A549 (cell line): Measurements from ENCODE around the gene DUOX1. TPM values are rescaled to one million over a fixed set of nuclear protein-coding genes. Genes with fewer than 3 reads are reported as not detected.

Experiments
- ATAC-seq, 2 experiments: fragments of 200-7000 bp in 1 of 2; fragments of >200 bp in 1 of 2; cut with Nextera tagmentation in 1 of 2; cut with Tn5 transposase in 1 of 2; 3 replicates each; pipeline versions ENCODE4 v1.8.0 to v1.9.1; 2018 to 2020; ENCODE audit warnings: mild to moderate bottlenecking in 1 of 2, moderate library complexity in 1 of 2
- CTCF ChIA-PET: fragments of 300-600 bp; sonication (Branson Sonifier 250); formaldehyde crosslinking; extraction: SDS; loops from one replicate; lab custom pipeline; 2021; ENCODE audit warnings: antibody characterized with exemption, inconsistent platforms; lab: Yijun Ruan, JAX
- POLR2A ChIA-PET: fragments of 350-600 bp; formaldehyde crosslinking; extraction: SDS; loops from one replicate; lab custom pipeline; 2021; ENCODE audit warnings: antibody characterized with exemption, inconsistent platforms; lab: Yijun Ruan, JAX
- DNase-seq, 2 experiments: peaks; one replicate each; pipeline versions ENCODE4 v3.0.0 to v3.0.0-alpha.2; 2011 to 2016; ENCODE audit warnings: low read depth in 1 of 2, low spot score in 1 of 2
- FAIRE-seq: peaks from 2 replicates; lab custom pipeline; 2011; peaks lifted over from hg19 to GRCh38; lab: Jason Lieb, UNC
- H3K27ac ChIP-seq, 2 experiments: fragments of >200 bp; sonication (Bioruptor Twin); formaldehyde crosslinking; 3 replicates each; pipeline ENCODE4 v1.5.1; 2016 to 2017
- H3K4me1 ChIP-seq: fragments of >200 bp; sonication (Bioruptor Twin); formaldehyde crosslinking; 3 replicates; pipeline ENCODE4 v1.6.1; 2016
- H3K4me2 ChIP-seq: fragments of >200 bp; sonication (Bioruptor Twin); formaldehyde crosslinking; 3 replicates; pipeline ENCODE4 v1.6.1; 2016
- H3K4me3 ChIP-seq: fragments of >200 bp; sonication (Bioruptor Twin); formaldehyde crosslinking; 3 replicates; pipeline ENCODE4 v1.5.1; 2016
- H3K9me3 ChIP-seq: fragments of >200 bp; sonication (Bioruptor Twin); formaldehyde crosslinking; 3 replicates; pipeline ENCODE4 v1.6.1; 2016
- ATOH8 ChIP-seq: fragments of 250-450 bp; sonication (Bioruptor Pico); IDR thresholded peaks from 2 replicates; pipeline ENCODE4 v1.5.0; 2020; ENCODE audit warnings: low read depth, mild to moderate bottlenecking, moderate library complexity
- CBX2 ChIP-seq: fragments of 200-600 bp; sonication (generic); IDR thresholded peaks from 2 replicates; pipeline ENCODE4 v1.6.1; 2016; ENCODE audit warnings: low read depth, mild to moderate bottlenecking, borderline replicate concordance
- CBX8 ChIP-seq: fragments of 200-600 bp; sonication (generic); IDR thresholded peaks from 2 replicates; pipeline ENCODE4 v1.6.1; 2016
- CEBPB ChIP-seq, 2 experiments: fragments of >200 bp in 1 of 2; sonication (Bioruptor Twin) in 1 of 2; formaldehyde crosslinking in 1 of 2; IDR thresholded peaks; 2 replicates each; pipeline ENCODE4 v1.6.1; 2012 to 2016
- CHD2 ChIP-seq: fragments of 150-350 bp; IDR thresholded peaks from 2 replicates; pipeline ENCODE4 v1.6.1; 2014; ENCODE audit warnings: low read length; ENCODE audit not compliant: partially characterized antibody
- CHD4 ChIP-seq: fragments of 200-600 bp; sonication (generic); IDR thresholded peaks from 2 replicates; pipeline ENCODE4 v1.6.1; 2016; ENCODE audit warnings: antibody characterized with exemption, mild to moderate bottlenecking, borderline replicate concordance
- ELK1 ChIP-seq: fragments of 150-350 bp; IDR thresholded peaks from 2 replicates; pipeline ENCODE4 v1.6.1; 2014; ENCODE audit warnings: low read depth, mild to moderate bottlenecking, low read length
- ESRRA ChIP-seq: fragments of 150-350 bp; IDR thresholded peaks from 2 replicates; pipeline ENCODE4 v1.6.1; 2014; ENCODE audit warnings: mild to moderate bottlenecking, low read length, borderline replicate concordance
- FOSL2 ChIP-seq, 2 experiments: fragments of 450-650 bp in 1 of 2; fragments of >200 bp in 1 of 2; sonication (Bioruptor Twin) in 1 of 2; formaldehyde crosslinking; IDR thresholded peaks; 2 replicates each; pipeline versions ENCODE4 v1.5.0 to v1.6.1; 2016 to 2020; ENCODE audit warnings: mild to moderate bottlenecking in 1 of 2, moderate library complexity in 1 of 2
- FOXS1 ChIP-seq: fragments of 250-450 bp; sonication (Bioruptor Pico); IDR thresholded peaks from 2 replicates; pipeline ENCODE4 v1.5.0; 2020; ENCODE audit warnings: mild to moderate bottlenecking, moderate library complexity
- GATA3 ChIP-seq: IDR thresholded peaks from 2 replicates; pipeline ENCODE4 v1.6.1; 2012; ENCODE audit warnings: borderline replicate concordance
- HOXB13 ChIP-seq: fragments of 250-450 bp; sonication (Bioruptor Pico); IDR thresholded peaks from 2 replicates; pipeline ENCODE4 v1.5.0; 2020; ENCODE audit warnings: low read depth, mild to moderate bottlenecking, moderate library complexity
- HOXB5 ChIP-seq: fragments of 250-450 bp; sonication (Bioruptor Pico); IDR thresholded peaks from 2 replicates; pipeline ENCODE4 v1.5.0; 2020; ENCODE audit warnings: mild to moderate bottlenecking, moderate library complexity
- MAFK ChIP-seq: fragments of 450-650 bp; IDR thresholded peaks from 2 replicates; pipeline ENCODE4 v1.6.1; 2014; ENCODE audit not compliant: partially characterized antibody
- MAZ ChIP-seq: fragments of 150-350 bp; IDR thresholded peaks from 2 replicates; pipeline ENCODE4 v1.6.1; 2014; ENCODE audit warnings: antibody characterized with exemption, low read depth, low read length, borderline replicate concordance
- MYC ChIP-seq: IDR thresholded peaks from 2 replicates; pipeline ENCODE4 v1.6.1; 2012; ENCODE audit warnings: mild to moderate bottlenecking, inconsistent platforms, low read length, improper control_type of control experiment, borderline replicate concordance
- NFE2L2 ChIP-seq: fragments of 150-350 bp; conservative IDR thresholded peaks from 2 replicates; pipeline ENCODE4 v1.6.1; 2014; ENCODE audit warnings: low read length
- NPAS2 ChIP-seq: fragments of 250-450 bp; sonication (Bioruptor Pico); IDR thresholded peaks from 2 replicates; pipeline ENCODE4 v1.8.0; 2022; ENCODE audit warnings: mild to moderate bottlenecking, moderate library complexity, borderline replicate concordance
- PHF8 ChIP-seq: fragments of 200-600 bp; sonication (generic); IDR thresholded peaks from 2 replicates; pipeline ENCODE4 v1.6.1; 2016; ENCODE audit warnings: low read depth, mild to moderate bottlenecking, antibody characterized with exemption, moderate library complexity, borderline replicate concordance
- POLR2AphosphoS2 ChIP-seq: conservative IDR thresholded peaks from 2 replicates; pipeline ENCODE4 v1.6.1; 2012; ENCODE audit warnings: low read length, improper control_type of control experiment, inconsistent platforms
- RARB ChIP-seq: fragments of 250-450 bp; sonication (Bioruptor Pico); IDR thresholded peaks from 2 replicates; pipeline ENCODE4 v1.8.0; 2021; ENCODE audit warnings: mild to moderate bottlenecking, moderate library complexity
- SREBF2 ChIP-seq: fragments of 450-650 bp; IDR thresholded peaks from 2 replicates; pipeline ENCODE4 v1.6.1; 2014; ENCODE audit warnings: mild to moderate bottlenecking, moderate library complexity
- USF2 ChIP-seq: fragments of 450-650 bp; IDR thresholded peaks from 2 replicates; pipeline ENCODE4 v1.6.1; 2014; ENCODE audit warnings: antibody characterized with exemption
- ZC3H11A ChIP-seq: fragments of 450-650 bp; IDR thresholded peaks from 2 replicates; pipeline ENCODE4 v1.6.1; 2014; ENCODE audit warnings: antibody characterized with exemption, mild to moderate bottlenecking
- ZFP36 ChIP-seq: fragments of 450-650 bp; IDR thresholded peaks from 2 replicates; pipeline ENCODE4 v1.6.1; 2014; ENCODE audit warnings: borderline replicate concordance; ENCODE audit not compliant: partially characterized antibody
- whole genome bisulfite sequencing: methylation state at CpG from one replicate; pipeline ENCODE4 v1.1.6; 2017; ENCODE audit errors: missing lambda C conversion rate; 5-methylcytosine and 5-hydroxymethylcytosine counted together
- polyA plus RNA-seq, 4 experiments: library from polyadenylated mRNA; depleted of rRNA in 3 of 4; stranded (reverse); fragments of >200 nt; fragmentation: RNase III in 1 of 4; extraction: RNeasy Plus Mini Kit Qiagen cat#74134 plus additional on column Dnase treatment in 1 of 4; gene quantifications; 2 replicates in 3 of 4; 3 replicates in 1 of 4; pipeline ENCODE4 v1.2.3, GENCODE V29; 2011 to 2017

Gene DUOX1
- polyA plus RNA-seq, 2 of the 4 experiments (the other 2 are of a cell fraction) = not detected

GRCh38 chr15:45174069-45174468 is 44.3 kb downstream of the DUOX1 start:
- no peak overlapping the region for H3K4me2 ChIP-seq
- 88% methylated on average over 3 of the region's 6 CpGs for WGBS
- no peak overlapping the region for H3K27ac ChIP-seq
- TF ChIP-seq NPAS2 (CRISPR knock-in tag) = no peak
- no peak for TF ChIP-seq POLR2AphosphoS2
- TF ChIP-seq MYC = no peak
- TF ChIP-seq PHF8 = no peak
- no peak for TF ChIP-seq CHD2
- no peak for TF ChIP-seq ESRRA
- TF ChIP-seq ELK1 = no peak
- TF ChIP-seq RARB (CRISPR knock-in tag) = no peak
- no peak for TF ChIP-seq CBX8
- no peak for TF ChIP-seq MAFK
- no peak for TF ChIP-seq HOXB13
- TF ChIP-seq FOSL2 (IDR thresholded peaks at IDR 0.05) = no peak
- TF ChIP-seq FOSL2 (CRISPR knock-in tag; IDR thresholded peaks at IDR 0.05) = no peak
- no peak for TF ChIP-seq ZC3H11A
- TF ChIP-seq USF2 = no peak
- ATAC-seq (no peak), DNase-seq (no peak), FAIRE-seq (no peak)
- ChIA-PET POLR2A (no interaction called here), CTCF (interaction anchor here (1.1 to 1.4 kb wide), 3 partner anchors 11 to 257 kb away, joined by 3 to 6 read pairs (median 3); no protein-coding TSS in a partner anchor)
- no peaks in the 10 kb centered on the region for H3K4me1 ChIP-seq
- no peak overlapping the region for H3K4me3 ChIP-seq
- no peaks in the 10 kb centered on the region for H3K9me3 ChIP-seq

- no peak overlapping the region for H3K27ac ChIP-seq
- H3K4me1 ChIP-seq = no peaks in the 10 kb centered on the region
- no peaks in the 10 kb centered on the region for H3K9me3 ChIP-seq
- ChIA-PET CTCF (interaction anchor here (1.2 kb wide), 1 partner anchor 256 kb away, joined by 3 read pairs; no protein-coding TSS in a partner anchor), POLR2A (no interaction called here)
- FAIRE-seq (no peak), ATAC-seq (no peak), DNase-seq (no peak)
- 90% methylated on average over 2 of the region's 2 CpGs for WGBS
- TF ChIP-seq USF2 (no peak), CEBPB (IDR thresholded peaks at IDR 0.05) (no peak), MAZ (no peak), SREBF2 (no peak), CHD2 (no peak), CBX2 (no peak), ZC3H11A (no peak), CHD4 (no peak), NFE2L2 (no peak), FOXS1 (CRISPR knock-in tag) (no peak), ATOH8 (CRISPR knock-in tag) (no peak), ELK1 (no peak), ZFP36 (no peak), CBX8 (no peak), MAFK (no peak), HOXB5 (CRISPR knock-in tag) (no peak), PHF8 (no peak), GATA3 (no peak)
- no peak overlapping the region for H3K4me3 ChIP-seq
- H3K4me2 ChIP-seq = no peak overlapping the region
These were observed 44.8 kb downstream of the DUOX1 start for GRCh38 chr15:45174577-45174976.
